Adrenal gland (tissue), 5 donors: ENCODE data around the gene PDK1.

Source experiments
- POLR2A ChIP-seq, 2 donors: fragments of 450-650 bp; IDR thresholded peaks; one replicate each; pipeline ENCODE4 v1.6.1; 2017; ENCODE audit warnings: antibody characterized with exemption in 2 of 2, mild to moderate bottlenecking in 2 of 2, moderate library complexity in 1 of 2
- TF ChIP-seq, protein P1 (sequence below), 6 experiments: fragments of 450-650 bp in 4 of 6; fragments of 200-600 bp in 2 of 6; sonication (generic) in 1 of 6; IDR thresholded peaks; 1 replicate in 5 of 6; 2 replicates in 1 of 6; pipeline versions ENCODE4 v1.5.1 to v1.8.0; 2016 to 2021; ENCODE audit warnings: antibody characterized with exemption in 6 of 6, mild to moderate bottlenecking in 2 of 6, moderate library complexity in 1 of 6
- donor health status: DM: no; HTN: no; CAD: no.

DNA sequence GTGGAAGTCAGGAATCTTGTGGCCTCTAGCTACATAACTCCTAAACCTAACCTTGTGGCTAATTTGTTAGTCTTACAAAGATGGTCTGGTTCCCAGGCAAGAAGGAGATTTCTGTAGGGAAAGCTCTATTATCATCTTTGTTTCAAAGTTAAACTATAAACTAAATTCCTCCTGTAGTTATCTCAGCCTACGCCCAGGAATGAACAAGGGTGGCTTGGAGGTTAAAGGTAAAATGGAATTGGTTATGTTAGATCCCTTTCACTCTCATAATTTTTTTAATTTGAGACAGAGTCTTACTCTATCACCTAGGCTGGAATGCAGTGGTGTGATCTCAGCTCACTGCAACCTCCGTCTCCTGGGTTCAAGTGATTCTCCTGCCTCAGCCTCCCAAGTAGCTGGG is 24.6 kb upstream of the PDK1 start:
- TF ChIP-seq, protein P1, sequence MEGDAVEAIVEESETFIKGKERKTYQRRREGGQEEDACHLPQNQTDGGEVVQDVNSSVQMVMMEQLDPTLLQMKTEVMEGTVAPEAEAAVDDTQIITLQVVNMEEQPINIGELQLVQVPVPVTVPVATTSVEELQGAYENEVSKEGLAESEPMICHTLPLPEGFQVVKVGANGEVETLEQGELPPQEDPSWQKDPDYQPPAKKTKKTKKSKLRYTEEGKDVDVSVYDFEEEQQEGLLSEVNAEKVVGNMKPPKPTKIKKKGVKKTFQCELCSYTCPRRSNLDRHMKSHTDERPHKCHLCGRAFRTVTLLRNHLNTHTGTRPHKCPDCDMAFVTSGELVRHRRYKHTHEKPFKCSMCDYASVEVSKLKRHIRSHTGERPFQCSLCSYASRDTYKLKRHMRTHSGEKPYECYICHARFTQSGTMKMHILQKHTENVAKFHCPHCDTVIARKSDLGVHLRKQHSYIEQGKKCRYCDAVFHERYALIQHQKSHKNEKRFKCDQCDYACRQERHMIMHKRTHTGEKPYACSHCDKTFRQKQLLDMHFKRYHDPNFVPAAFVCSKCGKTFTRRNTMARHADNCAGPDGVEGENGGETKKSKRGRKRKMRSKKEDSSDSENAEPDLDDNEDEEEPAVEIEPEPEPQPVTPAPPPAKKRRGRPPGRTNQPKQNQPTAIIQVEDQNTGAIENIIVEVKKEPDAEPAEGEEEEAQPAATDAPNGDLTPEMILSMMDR (IDR thresholded peaks at IDR 0.05), result no peak
- no peak for TF ChIP-seq POLR2A (IDR thresholded peaks at IDR 0.05)
